Endothelial cell of coronary artery (primary cell): ENCODE measurements around the gene HOOK1. TPM values are rescaled to one million over a fixed set of nuclear protein-coding genes. Genes with fewer than 3 reads are reported as not detected.

Experiments used
- total RNA-seq: library from RNA; depleted of rRNA; stranded (reverse); fragments of >200 nt; gene quantifications from 2 replicates; pipeline ENCODE4 v1.2.3, GENCODE V29; 2014

Gene HOOK1
- under 0.01 TPM in 1 of 2 replicates, not detected in the other for total RNA-seq

DNA sequence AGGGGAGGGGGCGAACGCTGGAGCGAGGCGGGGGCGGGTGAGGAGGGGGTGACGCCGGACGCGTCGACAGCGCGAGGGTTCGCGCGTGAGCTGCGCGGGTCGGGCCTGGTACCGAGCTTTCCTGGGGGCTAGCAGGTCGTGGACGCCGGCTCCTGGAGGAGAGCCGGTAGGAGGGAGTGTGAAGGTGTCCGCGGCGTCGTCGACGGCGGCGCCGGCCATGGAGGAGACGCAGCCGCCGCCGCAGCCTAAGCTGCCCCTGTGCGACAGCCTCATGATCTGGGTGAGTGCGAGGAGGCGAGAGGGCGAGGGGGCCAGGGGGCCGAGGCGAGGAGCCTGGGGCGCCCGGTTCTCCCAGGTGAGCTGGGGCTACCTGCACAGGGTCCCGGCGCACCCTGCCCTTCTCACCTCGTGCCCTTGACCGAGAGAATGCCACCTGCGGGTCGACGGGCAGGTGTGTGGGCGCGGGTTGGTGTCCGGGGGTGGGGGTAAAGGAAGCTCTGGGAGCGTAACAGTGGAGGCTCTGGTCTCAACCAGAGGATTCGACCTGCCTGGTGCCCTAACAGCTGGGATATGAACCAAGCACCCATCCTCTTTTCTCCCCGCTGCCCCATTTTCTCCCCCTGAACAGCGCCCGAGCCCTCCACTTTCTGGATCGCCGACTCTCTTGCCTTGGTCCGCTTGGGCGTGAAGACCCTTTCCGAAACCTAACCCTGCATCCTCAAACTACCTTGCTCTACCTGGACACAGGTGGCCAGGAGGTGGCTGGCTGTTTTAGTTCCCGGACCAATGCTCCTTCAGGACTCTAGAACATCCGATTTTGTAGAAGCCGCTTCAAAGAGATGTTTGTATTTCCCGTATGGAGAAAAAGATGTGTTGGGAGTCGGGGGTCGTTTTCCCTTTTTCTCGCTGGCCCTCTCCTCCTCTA, at the start of gene HOOK1:
TSS of gene HOOK1 (plus strand) at position 49 of the 925 bp plus-strand sequence. CDS start at position 218, 169 bp downstream.

Other genes starting within 250 kb of the HOOK1 start
- gene CYP2J2, start 111.8 kb downstream of the HOOK1 start, total RNA-seq: 0.09 TPM in 1 of 2 replicates, not detected in the other